Activated naive CD4-positive, alpha-beta T cell treated with Interleukin-2 at 50 U/mL for 16 hours (primary cell): ENCODE measurements around the gene ECEL1.
"Not testable (repeated sequence)": the region's sequence is repeated elsewhere in the genome, so short reads cannot be mapped to it uniquely, and the experiment has no call there.

ENCODE experiments used
- DNase-seq: peaks from one replicate; pipeline ENCODE4 v3.0.0-alpha.2; 2020

ECEL1 gene

DNA sequence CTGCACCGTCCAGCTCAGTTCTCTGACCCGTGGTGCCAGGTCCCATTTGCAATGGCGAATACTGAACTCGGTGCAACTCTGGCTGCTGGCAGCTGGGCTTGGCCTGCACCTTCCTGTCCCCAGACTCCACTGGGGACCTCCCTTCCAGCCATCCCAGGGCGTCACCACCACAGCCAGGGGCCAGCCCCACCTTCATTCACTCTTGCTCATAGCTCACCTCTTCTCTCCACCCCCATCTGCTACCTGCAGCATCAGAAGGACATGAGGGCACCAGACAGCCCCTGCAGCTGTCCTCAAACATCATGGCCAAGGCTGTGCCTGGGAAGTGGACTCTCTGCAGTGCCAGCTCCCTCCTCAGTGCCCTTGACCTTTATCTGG, 47.9 kb downstream of the ECEL1 start:
- DNase-seq, result no peak

DNA sequence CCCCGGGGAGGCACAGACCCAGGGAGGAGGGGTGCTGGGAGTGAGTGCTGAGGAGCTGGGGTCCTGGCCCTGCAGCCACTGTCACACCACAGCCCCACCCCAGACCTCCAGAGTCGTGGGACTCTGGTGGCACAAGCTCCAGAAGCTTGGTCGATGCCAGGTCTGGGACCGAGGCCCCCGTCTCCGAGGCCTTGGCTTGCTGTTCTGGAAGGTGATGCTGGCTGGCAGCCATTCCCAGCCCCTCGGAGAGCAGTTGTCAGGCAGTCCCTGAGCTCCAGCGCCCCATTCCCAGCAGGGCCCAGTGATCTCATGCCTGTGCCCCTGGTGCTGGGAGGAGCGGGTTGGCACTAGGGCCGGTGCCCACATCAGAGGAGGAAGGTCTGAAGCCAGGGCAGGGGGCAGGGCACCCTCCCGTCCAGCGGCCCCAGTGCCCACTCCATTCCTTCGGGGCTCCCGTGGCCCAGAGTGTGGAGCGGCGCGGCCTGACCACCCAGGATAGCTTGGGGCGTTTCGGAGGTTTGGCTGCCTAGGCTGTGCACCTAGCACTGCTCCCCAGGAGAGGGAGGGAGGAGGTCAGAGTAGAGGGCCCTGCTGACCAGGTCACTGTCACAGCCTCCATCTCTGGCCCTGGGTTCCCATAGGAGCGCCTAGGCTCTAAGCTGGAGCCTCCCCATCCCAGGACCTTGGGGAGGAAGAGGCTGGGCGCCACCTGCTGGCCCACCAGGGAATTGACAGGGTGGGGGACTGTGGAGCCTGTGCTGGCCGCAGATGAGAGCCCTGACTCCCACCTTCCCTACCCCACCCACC, 48.5 kb downstream of the ECEL1 start:
- peak; percentile 48 for DNase-seq

DNA sequence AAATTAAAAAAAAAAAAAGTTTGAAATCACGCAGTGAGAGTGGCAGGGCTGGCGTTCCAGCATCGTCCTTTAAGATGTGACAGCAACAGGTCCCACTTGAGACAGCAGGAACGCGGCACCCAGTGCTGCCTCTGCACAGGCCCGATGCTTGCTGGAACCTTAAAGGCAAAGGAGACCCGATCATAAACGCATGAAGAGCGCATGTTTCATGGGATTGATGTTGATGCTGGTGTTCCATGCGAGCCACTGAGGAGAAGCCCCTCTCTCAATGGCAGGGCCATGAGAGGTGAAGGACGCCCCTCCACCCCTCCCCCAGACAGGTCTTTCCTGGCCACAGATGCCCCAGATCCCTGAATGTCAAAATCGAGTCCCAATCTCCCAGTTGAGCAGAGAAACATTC, 49.5 kb downstream of the ECEL1 start:
- no peak for DNase-seq

DNA sequence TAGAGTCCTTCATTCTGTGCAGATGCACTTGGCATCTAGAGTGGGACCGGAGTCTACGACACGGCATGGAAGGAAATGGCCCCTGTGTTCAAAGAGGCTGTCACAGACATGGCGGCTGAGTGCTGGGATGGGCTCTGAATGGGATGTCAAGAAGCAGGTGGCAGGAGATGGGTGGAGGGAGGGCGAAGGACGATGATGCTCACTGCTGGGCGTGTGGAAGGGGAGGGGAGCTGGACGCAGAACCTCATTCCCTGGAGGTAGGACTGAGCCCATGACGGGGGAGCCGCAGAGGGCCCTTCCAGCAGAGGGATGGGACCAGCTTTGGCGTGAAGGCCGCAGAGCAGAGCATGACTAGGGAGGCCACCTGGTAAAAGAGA, 50.5 kb downstream of the ECEL1 start:
- DNase-seq, result no peak

DNA sequence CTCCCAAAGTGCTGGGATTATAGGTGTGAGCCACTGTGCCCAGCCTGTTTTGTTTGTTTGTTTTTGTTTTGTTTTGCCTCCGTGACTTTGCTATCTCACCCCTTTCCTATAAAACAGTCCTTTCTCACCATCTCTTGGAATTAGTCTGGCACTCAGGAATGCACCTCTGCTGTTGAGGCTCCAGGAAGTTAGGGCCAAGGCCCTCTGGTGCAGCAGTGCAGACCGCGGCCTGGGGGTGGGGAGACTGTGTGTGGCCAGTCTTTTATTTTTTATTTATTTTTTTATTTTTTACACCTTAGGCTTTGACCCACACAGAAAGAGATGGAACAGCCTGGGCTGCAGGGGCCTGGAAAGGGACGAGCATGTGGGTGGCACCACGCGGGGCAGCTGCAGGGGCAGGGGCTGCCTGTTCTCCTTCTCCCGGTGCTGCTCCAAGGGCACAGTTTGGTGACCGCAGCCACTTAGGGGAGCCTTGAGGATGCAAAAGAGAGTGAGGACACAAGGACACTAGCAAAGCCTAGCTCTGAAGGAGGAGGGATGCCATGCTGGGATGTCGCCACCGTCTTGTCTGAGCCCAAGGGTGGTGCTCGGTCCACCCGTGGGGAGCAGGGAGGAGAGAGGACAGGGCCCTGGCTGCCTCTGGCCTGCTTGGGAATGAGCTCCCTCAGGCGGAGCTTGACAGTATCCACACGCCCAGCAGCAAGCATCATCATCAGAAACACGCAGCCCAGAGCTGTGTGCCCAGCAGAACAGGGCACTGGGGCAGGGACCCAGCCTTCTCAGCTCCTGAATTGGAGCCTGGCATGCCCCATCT, 51.0 kb downstream of the ECEL1 start:
- DNase-seq, result no peak

DNA sequence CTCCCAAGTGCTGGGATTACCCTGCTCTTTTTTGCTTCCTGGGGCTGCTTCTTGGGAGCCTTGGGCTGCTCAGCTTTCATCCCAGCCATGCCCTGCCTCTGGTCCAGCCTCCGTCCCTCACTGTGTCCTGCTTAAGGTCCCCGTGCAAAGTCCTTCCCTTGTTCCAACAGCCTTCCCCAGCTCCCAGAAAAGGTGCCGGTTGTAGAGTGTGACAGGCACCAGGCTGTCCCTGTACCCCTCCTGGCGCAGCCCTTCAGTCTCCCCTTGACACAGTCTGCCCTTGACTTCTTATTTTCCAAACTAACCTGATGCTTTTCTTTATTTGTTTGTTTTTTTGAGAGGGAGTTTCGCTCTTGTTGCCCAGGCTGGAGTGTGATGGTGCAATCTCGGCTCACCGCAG, 51.8 kb downstream of the ECEL1 start:
- DNase-seq, result no peak

DNA sequence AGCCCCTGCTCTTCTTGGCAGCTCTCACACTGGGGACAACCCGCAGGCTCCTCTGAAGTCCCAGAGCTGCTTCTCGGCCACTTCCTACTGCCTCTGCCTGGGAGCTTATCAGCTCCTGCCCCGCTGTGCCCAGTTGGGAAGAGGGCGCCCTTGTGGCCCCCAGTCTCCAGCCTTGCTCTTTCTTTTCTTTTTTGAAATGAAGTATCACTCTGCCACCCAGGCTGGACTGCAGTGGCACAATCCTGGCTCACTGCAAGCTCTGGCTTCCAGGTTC, 52.3 kb downstream of the ECEL1 start:
- no peak for DNase-seq

DNA sequence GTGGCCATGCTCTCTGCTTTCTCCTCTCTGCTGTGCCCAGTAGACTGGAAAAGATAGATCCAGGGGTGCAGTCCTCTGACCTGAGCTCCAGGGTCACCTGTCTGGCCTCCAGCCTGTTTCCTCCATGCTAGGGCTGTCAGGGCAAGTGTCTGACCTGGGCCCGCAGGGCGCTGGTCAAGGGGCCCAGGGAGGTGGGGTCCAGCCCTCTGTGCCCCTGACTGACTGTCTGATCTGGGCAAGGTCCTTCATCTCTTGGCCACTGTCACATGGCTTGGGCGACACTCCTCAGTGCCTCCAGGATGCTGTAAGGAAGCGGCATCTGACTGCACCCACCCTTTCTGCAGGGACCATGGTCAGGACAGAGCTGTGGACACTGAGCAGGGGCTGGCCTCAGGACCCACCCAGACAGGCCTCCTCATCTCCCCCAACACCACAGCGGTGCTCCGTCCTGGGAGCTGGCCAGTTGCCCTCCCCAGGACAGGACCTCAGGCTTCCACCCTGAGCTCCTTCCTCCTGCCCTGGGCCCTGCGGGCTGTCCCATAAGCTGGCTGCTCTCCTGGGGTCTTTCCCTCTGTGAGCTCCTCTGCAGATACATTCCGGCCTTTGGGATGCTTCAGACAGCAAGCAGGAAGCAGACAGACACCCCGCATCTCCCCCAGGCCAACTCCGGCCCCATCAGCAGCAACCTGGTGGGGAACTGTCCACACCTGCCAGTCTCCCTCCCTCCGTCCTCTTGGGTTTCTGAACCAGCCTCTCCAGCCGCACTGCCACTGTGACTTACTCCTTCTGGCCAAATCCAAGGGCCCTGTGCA, 52.9 kb downstream of the ECEL1 start:
- DNase-seq, result no peak

DNA sequence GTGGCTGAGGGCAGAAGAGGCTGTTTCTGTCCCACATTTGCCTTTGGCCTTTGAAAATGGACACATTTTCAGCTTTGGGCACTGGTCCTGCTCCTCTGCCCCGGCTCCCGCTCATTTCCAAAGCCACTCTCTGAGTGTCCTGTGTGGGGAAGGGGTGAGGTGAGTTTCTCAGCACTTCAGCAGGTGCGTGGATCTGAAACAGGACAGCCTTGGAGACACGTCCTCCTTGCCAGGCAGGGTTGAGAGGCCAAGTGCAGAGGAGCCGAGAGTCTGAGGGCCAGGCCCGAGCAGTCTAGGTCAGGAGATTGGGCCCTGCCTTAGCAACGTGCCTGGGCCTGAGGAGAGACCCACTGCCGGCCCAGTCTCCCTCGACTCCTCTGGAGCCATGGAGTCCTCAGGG, 53.5 kb downstream of the ECEL1 start:
- DNase-seq, result no peak

DNA sequence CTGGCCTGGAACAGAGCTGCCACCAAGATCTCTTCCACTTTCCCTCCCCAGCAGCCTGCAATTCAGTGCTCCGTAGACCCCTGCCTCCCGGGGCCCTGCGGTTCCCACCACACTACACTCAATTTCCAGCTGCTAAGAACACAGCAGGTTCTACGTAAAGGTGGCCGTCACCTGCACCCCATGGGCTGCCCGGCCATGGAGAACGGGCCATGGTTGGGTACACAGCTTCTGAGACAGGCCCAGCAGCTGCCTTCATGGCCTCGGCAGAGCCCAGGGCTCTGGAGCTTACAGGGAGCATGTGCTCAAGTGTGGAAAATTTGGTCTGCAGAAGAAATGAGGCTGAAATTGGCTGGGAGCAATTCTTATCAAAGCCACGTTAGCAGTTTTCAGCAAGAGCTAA, 54.0 kb downstream of the ECEL1 start:
- DNase-seq, result not testable (repeated sequence)

DNA sequence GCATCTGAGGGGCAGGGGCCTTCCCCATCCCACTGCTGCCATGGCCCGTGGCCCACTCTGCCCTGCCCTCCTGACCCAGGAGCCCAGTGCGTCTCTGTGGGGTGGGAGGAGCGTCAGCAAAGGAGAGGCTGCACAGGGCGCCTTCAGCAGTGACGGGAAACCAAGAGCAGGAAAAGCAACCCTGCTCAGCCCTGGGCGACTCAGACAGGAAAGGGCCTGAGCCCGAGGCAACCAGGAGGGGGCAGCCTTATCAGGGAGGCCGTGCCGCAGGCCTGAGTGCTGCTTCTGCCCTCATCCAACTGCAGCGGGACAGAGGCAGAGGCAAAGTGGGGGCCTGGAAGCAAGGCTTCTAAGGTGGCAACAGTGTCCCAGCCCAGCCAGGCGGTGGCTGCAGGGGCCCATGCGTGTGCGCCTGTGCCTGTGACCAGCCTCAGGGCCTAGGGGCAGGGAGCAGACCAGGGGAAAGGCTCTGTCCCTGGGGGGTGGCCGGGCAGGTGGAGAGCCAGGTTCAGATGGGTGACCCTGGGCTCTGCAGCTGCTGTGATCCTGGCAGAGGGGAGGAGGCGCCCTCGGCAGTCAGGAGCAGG, 54.9 kb downstream of the ECEL1 start:
- DNase-seq, result no peak

DNA sequence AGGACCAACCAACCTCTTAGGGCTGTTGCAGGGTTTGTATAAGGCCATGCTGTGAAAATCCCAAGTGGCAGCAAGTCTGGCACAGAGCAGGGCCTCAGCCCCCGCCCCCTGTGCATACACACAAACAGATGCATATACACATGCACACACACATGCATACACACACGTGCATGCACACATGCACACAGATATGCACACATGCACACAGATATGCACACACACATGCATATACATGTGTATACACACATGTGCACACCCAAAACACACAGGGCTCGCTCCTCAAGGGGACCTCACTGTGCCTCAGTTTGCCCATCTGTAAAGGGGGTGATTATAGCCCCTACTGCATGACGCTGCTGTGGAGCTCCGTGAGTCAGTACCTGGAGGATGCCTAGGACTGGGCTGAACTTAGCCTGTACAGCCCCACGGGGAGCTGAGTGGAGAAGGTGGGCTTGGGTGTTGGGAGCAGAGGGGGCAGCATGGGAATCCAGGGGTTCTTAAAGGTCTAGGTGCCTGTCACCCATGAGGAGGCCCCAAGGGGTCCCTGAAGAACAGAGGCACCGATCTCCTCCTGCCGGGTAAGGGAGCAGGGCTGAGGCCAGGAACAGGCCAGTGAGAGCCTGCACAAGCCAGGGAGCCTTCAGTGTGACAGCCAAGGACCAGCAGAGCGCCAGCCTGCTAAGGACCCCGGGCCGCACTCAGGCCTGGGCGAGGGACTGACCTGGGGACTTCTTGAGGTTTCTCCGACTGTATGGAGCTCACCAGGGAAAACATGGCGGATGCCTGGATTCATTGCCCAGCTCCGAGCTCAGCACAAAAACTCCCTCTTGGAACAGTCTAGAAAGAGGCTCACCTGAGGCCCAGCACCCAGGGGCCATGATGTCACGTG, 55.7 kb downstream of the ECEL1 start:
- DNase-seq, result no peak
